HepG2 (cell line): ENCODE data around the gene ZNF683. TPM values are rescaled to one million over a fixed set of nuclear protein-coding genes. Genes with fewer than 3 reads are reported as not detected.
A peak's percentile ranks its signal among the peaks of the same experiment; 100 is the strongest.

ENCODE experiments used
- CCDC6 ChIP-seq: sonication (generic); formaldehyde crosslinking; IDR thresholded peaks from 2 replicates; pipeline ENCODE4 v1.8.1; 2022; ENCODE audit warnings: mild to moderate bottlenecking, missing genetic modification reagents, moderate library complexity
- HDAC6 ChIP-seq: fragments of 200-600 bp; sonication (generic); IDR thresholded peaks from 2 replicates; pipeline ENCODE4 v1.7.0; 2017; ENCODE audit warnings: mild to moderate bottlenecking, antibody characterized with exemption, low read length, low read depth
- HMGXB3 ChIP-seq: sonication (generic); formaldehyde crosslinking; IDR thresholded peaks from 2 replicates; pipeline ENCODE4 v1.4.0; 2020; ENCODE audit warnings: missing genetic modification reagents, borderline replicate concordance
- JARID2 ChIP-seq: sonication (generic); formaldehyde crosslinking; IDR thresholded peaks from 2 replicates; pipeline ENCODE4 v1.8.1; 2023; ENCODE audit warnings: missing genetic modification reagents, inconsistent platforms; ENCODE audit not compliant: insufficient replicate concordance
- KAT7 ChIP-seq: IDR thresholded peaks from 2 replicates; pipeline ENCODE4 v1.6.1; 2018; ENCODE audit warnings: borderline replicate concordance, missing compliant biosample characterization
- KLF6 ChIP-seq: IDR thresholded peaks from 2 replicates; pipeline ENCODE4 v1.8.0; 2016; ENCODE audit warnings: missing biosample characterization, missing genetic modification reagents
- KLF9 ChIP-seq: IDR thresholded peaks from 2 replicates; pipeline ENCODE4 v1.6.1; 2016; ENCODE audit warnings: low read depth
- MTF2 ChIP-seq: sonication (generic); formaldehyde crosslinking; IDR thresholded peaks from 2 replicates; pipeline ENCODE4 v1.5.0; 2020; ENCODE audit warnings: missing genetic modification reagents, borderline replicate concordance
- MYNN ChIP-seq: sonication (generic); formaldehyde crosslinking; IDR thresholded peaks from 2 replicates; pipeline ENCODE4 v1.4.0; 2020; ENCODE audit warnings: mild to moderate bottlenecking, low read depth, missing genetic modification reagents
- NFRKB ChIP-seq: fragments of 450-650 bp; IDR thresholded peaks from 2 replicates; pipeline ENCODE4 v1.6.1; 2017
- REPIN1 ChIP-seq: sonication (generic); formaldehyde crosslinking; IDR thresholded peaks from 2 replicates; pipeline ENCODE4 v1.8.0; 2022; ENCODE audit warnings: missing genetic modification reagents, low read depth, mild to moderate bottlenecking, borderline replicate concordance
- RORA ChIP-seq: sonication (generic); formaldehyde crosslinking; IDR thresholded peaks from 2 replicates; pipeline ENCODE4 v1.5.0; 2020; ENCODE audit warnings: mild to moderate bottlenecking, missing genetic modification reagents, moderate library complexity
- SAFB2 ChIP-seq: sonication (generic); formaldehyde crosslinking; IDR thresholded peaks from 2 replicates; pipeline ENCODE4 v1.5.1; 2020; ENCODE audit warnings: missing genetic modification reagents, low read depth, mild to moderate bottlenecking, borderline replicate concordance
- SCMH1 ChIP-seq: sonication (generic); formaldehyde crosslinking; IDR thresholded peaks from 2 replicates; pipeline ENCODE4 v1.9.0; 2021; ENCODE audit warnings: missing genetic modification reagents, mild to moderate bottlenecking, borderline replicate concordance
- SIX1 ChIP-seq: sonication (generic); formaldehyde crosslinking; IDR thresholded peaks from 2 replicates; pipeline ENCODE4 v1.4.0; 2020; ENCODE audit warnings: missing genetic modification reagents, borderline replicate concordance
- SP1 ChIP-seq, 2 experiments: fragments of 450-650 bp in 1 of 2; sonication (generic) in 1 of 2; formaldehyde crosslinking in 1 of 2; IDR thresholded peaks; 2 replicates each; pipeline versions ENCODE4 v1.4.0 to v1.6.1; 2016 to 2020; ENCODE audit warnings: missing genetic modification reagents in 1 of 2
- YY1 ChIP-seq: IDR thresholded peaks from 2 replicates; pipeline ENCODE4 v1.6.1; 2011; ENCODE audit warnings: low read length, low read depth, moderate library complexity, mild to moderate bottlenecking; ENCODE audit not compliant: insufficient read depth, insufficient replicate concordance
- ZBTB21 ChIP-seq: sonication (generic); formaldehyde crosslinking; IDR thresholded peaks from 2 replicates; pipeline ENCODE4 v1.4.0; 2020; ENCODE audit warnings: missing genetic modification reagents
- ZEB1 ChIP-seq: IDR thresholded peaks from 2 replicates; pipeline ENCODE4 v1.6.1; 2012; ENCODE audit warnings: mild to moderate bottlenecking, low read depth, inconsistent platforms; ENCODE audit not compliant: insufficient replicate concordance
- ZNF263 ChIP-seq: sonication (generic); formaldehyde crosslinking; IDR thresholded peaks from 2 replicates; pipeline ENCODE4 v1.4.0; 2020; ENCODE audit warnings: missing genetic modification reagents
- ZNF292 ChIP-seq: sonication (generic); formaldehyde crosslinking; IDR thresholded peaks from 2 replicates; pipeline ENCODE4 v1.8.1; 2022; ENCODE audit warnings: mild to moderate bottlenecking, low read depth, missing genetic modification reagents, borderline replicate concordance
- ZNF317 ChIP-seq: sonication (generic); formaldehyde crosslinking; IDR thresholded peaks from 2 replicates; pipeline ENCODE4 v1.5.0; 2020; ENCODE audit warnings: mild to moderate bottlenecking, missing genetic modification reagents
- ZNF331 ChIP-seq: sonication (generic); formaldehyde crosslinking; IDR thresholded peaks from 2 replicates; pipeline ENCODE4 v1.4.0; 2020; ENCODE audit warnings: missing genetic modification reagents
- ZNF441 ChIP-seq: sonication (generic); formaldehyde crosslinking; IDR thresholded peaks from 2 replicates; pipeline ENCODE4 v1.7.0; 2021; ENCODE audit warnings: missing genetic modification reagents, borderline replicate concordance
- ZNF552 ChIP-seq: sonication (generic); formaldehyde crosslinking; IDR thresholded peaks from 2 replicates; pipeline ENCODE4 v1.9.0; 2022; ENCODE audit warnings: missing genetic modification reagents, mild to moderate bottlenecking, borderline replicate concordance
- ZNF644 ChIP-seq: IDR thresholded peaks from 2 replicates; pipeline ENCODE4 v1.6.1; 2016; ENCODE audit warnings: low read depth
- polyA plus RNA-seq, 8 experiments: library from polyadenylated mRNA; depleted of rRNA in 3 of 8; stranded (reverse) in 7 of 8; unstranded in 1 of 8; fragments of >200 nt; fragmentation: Illumina TruSeq in 4 of 8; extraction: Trizol in 4 of 8; gene quantifications; 2 replicates each; pipeline versions ENCODE4 v1.2.1 to v1.2.3, GENCODE V29; 2011 to 2016; ENCODE audit warnings: low read depth in 4 of 8, missing spikeins in 1 of 8, mixed read lengths in 1 of 8; ENCODE audit not compliant: insufficient read depth in 1 of 8
- total RNA-seq, 5 experiments: library from RNA; depleted of rRNA; stranded (reverse); fragments of >200 nt; fragmentation: Illumina TruSeq; extraction: Trizol; gene quantifications; 2 replicates each; pipeline ENCODE4 v1.2.3, GENCODE V29; 2016; ENCODE audit warnings: low read depth in 1 of 5

The ZNF683 gene
- total and polyA plus RNA-seq, 2 of the 13 experiments (the other 11 are each of a cell fraction or from before 2014, with no cell fraction given), result not detected

- TF ChIP-seq ZNF331 (peak; percentile 54; the same call in 1 of the 2 replicates), YY1 (peak; percentile 17), SIX1 (CRISPR knock-in tag) (no peak), JARID2 (no peak), KAT7 (no peak), ZNF263 (CRISPR knock-in tag) (no peak), ZNF552 (CRISPR knock-in tag) (no peak), SP1 (IDR thresholded peaks at IDR 0.05) (no peak), SP1 (CRISPR knock-in tag; IDR thresholded peaks at IDR 0.05) (no peak), ZNF292 (CRISPR knock-in tag) (peak; percentile 50; the same call in 1 of the 2 replicates), REPIN1 (no peak; the same call in 1 of the 2 replicates), SCMH1 (CRISPR knock-in tag) (no peak), HMGXB3 (CRISPR knock-in tag) (no peak), CCDC6 (CRISPR knock-in tag) (no peak), HDAC6 (no peak), ZNF644 (CRISPR knock-in tag) (0 out of 2 replicates have a peak, but pooled peaks have one; percentile 6), MYNN (CRISPR knock-in tag) (no peak), NFRKB (no peak), ZNF441 (CRISPR knock-in tag) (no peak), MTF2 (CRISPR knock-in tag) (no peak), RORA (no peak), SAFB2 (CRISPR knock-in tag) (no peak), ZBTB21 (peak; percentile 88; the same call in 1 of the 2 replicates), ZEB1 (peak; percentile 65), KLF6 (CRISPR knock-in tag) (no peak), ZNF317 (no peak), KLF9 (CRISPR knock-in tag) (no peak)
These were observed 13.9 kb downstream of the ZNF683 start (continued) for GRCh38 chr1:26358411-26359384.
